Measurements from ENCODE around the gene MACIR. TPM values are rescaled to one million over a fixed set of nuclear protein-coding genes. Genes with fewer than 3 reads are reported as not detected.

The MACIR gene
- total RNA-seq, 3 donors from 2014 or later: 30.3 to 72.5 (median 67.9) TPM

- Histone ChIP-seq H3K36me3 (ENCODE audit: low read depth) (no peaks in the 10 kb centered on the region), H3K9me3 (peaks cover 11% of the 10 kb centered on the region), H3K4me1 (ENCODE audit: low read depth) (no peaks in the 10 kb centered on the region), H3K4me3 (no peak overlapping the region)
- ATAC-seq: no peak
- no peak for DNase-seq
- intact Hi-C loops (cut with DNase I, micrococcal nuclease): no loop called here
- TF ChIP-seq CTCF (IDR thresholded peaks at IDR 0.05): no peak
Measured at GRCh38 chr5:103235891-103236290, 22.7 kb upstream of the MACIR start.

DNA sequence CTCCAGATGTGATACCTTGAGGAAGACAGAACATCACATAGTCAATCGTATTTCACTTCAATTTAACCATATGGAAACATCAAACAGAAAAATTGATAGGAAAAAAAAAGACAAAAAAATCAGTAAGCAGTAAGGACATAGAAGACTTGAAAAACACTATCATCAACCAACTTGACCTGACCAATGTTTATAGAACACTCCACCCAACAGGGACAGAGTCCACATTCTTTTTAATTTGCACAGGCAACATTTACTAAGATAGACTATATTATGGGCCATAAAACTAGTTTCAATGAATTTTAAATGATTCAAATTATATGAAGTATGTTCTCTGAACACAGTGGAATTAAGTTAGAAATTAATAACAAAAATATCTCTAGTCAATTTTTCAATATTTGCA lies 20.8 kb upstream of the MACIR start:
- DNase-seq: peak in 1 of 3 donors; percentile 48
- Histone ChIP-seq H3K4me3 (no peak overlapping the region), H3K36me3 (ENCODE audit: low read depth) (no peaks in the 10 kb centered on the region), H3K4me1 (ENCODE audit: low read depth) (no peaks in the 10 kb centered on the region), H3K9me3 (peaks cover 14% of the 10 kb centered on the region)
- ATAC-seq: peak; percentile 98
- TF ChIP-seq CTCF (IDR thresholded peaks at IDR 0.05): no peak
- intact Hi-C loops (cut with DNase I, micrococcal nuclease): no loop called here

GRCh38 chr5:103243665-103244064 lies 14.9 kb upstream of the MACIR start:
- no peak overlapping the region for H3K4me3 ChIP-seq
- H3K4me1 ChIP-seq (ENCODE audit: low read depth): no peaks in the 10 kb centered on the region
- no peaks in the 10 kb centered on the region for H3K36me3 ChIP-seq (ENCODE audit: low read depth)
- no peak for TF ChIP-seq CTCF (IDR thresholded peaks at IDR 0.05)
- H3K9me3 ChIP-seq: peaks cover 14% of the 10 kb centered on the region
- intact Hi-C loops (cut with DNase I, micrococcal nuclease): no loop called here
- DNase-seq (no peak), ATAC-seq (no peak)

- H3K4me1 ChIP-seq (ENCODE audit: low read depth): no peaks in the 10 kb centered on the region
- H3K36me3 ChIP-seq (ENCODE audit: low read depth): no peaks in the 10 kb centered on the region
- no peak for TF ChIP-seq CTCF (IDR thresholded peaks at IDR 0.05)
- H3K9me3 ChIP-seq: peaks cover 11% of the 10 kb centered on the region
- no peak overlapping the region for H3K4me3 ChIP-seq
- no peak for DNase-seq
- ATAC-seq: no peak
- intact Hi-C loops (cut with DNase I, micrococcal nuclease): no loop called here
Measured at GRCh38 chr5:103244398-103244797, 14.2 kb upstream of the MACIR start.

DNA sequence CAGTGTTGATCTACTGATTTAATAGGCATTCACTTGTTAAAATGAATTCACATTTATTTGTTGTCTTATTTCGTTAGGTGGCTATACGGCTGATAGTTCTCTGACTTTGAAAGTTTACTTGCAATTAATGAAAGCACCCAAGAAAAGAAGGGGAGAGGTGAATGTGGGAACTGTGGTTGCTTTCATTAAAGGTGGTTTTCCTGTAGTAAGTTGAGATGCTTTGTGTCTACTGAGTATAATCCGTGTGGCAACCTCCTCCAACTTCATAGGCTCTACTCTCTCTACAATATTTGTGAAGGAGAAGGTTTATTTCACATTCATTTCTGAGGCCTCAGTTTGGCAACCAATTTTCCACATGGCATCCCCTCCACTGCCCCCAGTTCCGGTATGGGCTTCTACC lies 12.8 kb upstream of the MACIR start:
- Histone ChIP-seq H3K36me3 (ENCODE audit: low read depth) (no peaks in the 10 kb centered on the region), H3K4me3 (no peak overlapping the region), H3K4me1 (ENCODE audit: low read depth) (no peaks in the 10 kb centered on the region), H3K9me3 (peaks cover 4% of the 10 kb centered on the region)
- intact Hi-C loops (cut with DNase I, micrococcal nuclease): no loop called here
- no peak for TF ChIP-seq CTCF (IDR thresholded peaks at IDR 0.05)
- ATAC-seq (no peak), DNase-seq (no peak)

GRCh38 chr5:103247118-103247517 lies 11.4 kb upstream of the MACIR start:
- TF ChIP-seq CTCF (IDR thresholded peaks at IDR 0.05): no peak
- peaks cover 2% of the 10 kb centered on the region for H3K9me3 ChIP-seq
- H3K36me3 ChIP-seq (ENCODE audit: low read depth): no peaks in the 10 kb centered on the region
- intact Hi-C loops (cut with DNase I, micrococcal nuclease): no loop called here
- no peak overlapping the region for H3K4me3 ChIP-seq
- ATAC-seq (no peak), DNase-seq (no peak)
- H3K4me1 ChIP-seq (ENCODE audit: low read depth): no peaks in the 10 kb centered on the region
